Measurements from ENCODE around the gene CLDND2.

Gene CLDND2

GRCh38 chr19:51323481-51324166 lies 45.2 kb downstream of the CLDND2 start:
- Histone ChIP-seq H3K36me3 (ENCODE audit: control insufficient read depth in 5 of 5, insufficient read depth in 5 of 5, low read length in 5 of 5) (no peaks in the 10 kb centered on the region), H3K4me1 (ENCODE audit: control insufficient read depth in 5 of 5, insufficient read depth in 5 of 5, low read length in 5 of 5) (peaks cover 0 to 25% (median 22%) of the 10 kb centered on the region in 5 donors), H3K27ac (ENCODE audit: low read depth, low read length) (no peak overlapping the region), H3K4me3 (ENCODE audit: low read depth in 1 of 5, low read length in 5 of 5) (no peak overlapping the region), H3K27me3 (ENCODE audit: control insufficient read depth in 5 of 5, insufficient read depth in 4 of 5, low read length in 5 of 5) (peaks cover 4 to 21% (median 15%) of the 10 kb centered on the region in 5 donors), H3K9me3 (ENCODE audit: control insufficient read depth in 5 of 5, low read length in 5 of 5) (no peaks in the 10 kb centered on the region), H3K9ac (ENCODE audit: low read length in 5 of 5) (no peak overlapping the region)

- Histone ChIP-seq H3K36me3 (ENCODE audit: control insufficient read depth in 5 of 5, insufficient read depth in 5 of 5, low read length in 5 of 5) (no peaks in the 10 kb centered on the region), H3K27me3 (ENCODE audit: control insufficient read depth in 5 of 5, insufficient read depth in 4 of 5, low read length in 5 of 5) (peaks cover 3 to 19% (median 11%) of the 10 kb centered on the region in 5 donors), H3K9me3 (ENCODE audit: control insufficient read depth in 5 of 5, low read length in 5 of 5) (no peaks in the 10 kb centered on the region), H3K4me3 (ENCODE audit: low read depth in 1 of 5, low read length in 5 of 5) (no peak overlapping the region), H3K4me1 (ENCODE audit: control insufficient read depth in 5 of 5, insufficient read depth in 5 of 5, low read length in 5 of 5) (peaks cover 0 to 13% (median 10%) of the 10 kb centered on the region in 5 donors), H3K27ac (ENCODE audit: low read depth, low read length) (no peak overlapping the region), H3K9ac (ENCODE audit: low read length in 5 of 5) (no peak overlapping the region)
Measured at GRCh38 chr19:51321799-51322198, 47.0 kb downstream of the CLDND2 start.

GRCh38 chr19:51320280-51320657 lies 48.5 kb downstream of the CLDND2 start:
- H3K36me3 ChIP-seq (ENCODE audit: control insufficient read depth in 5 of 5, insufficient read depth in 5 of 5, low read length in 5 of 5): no peaks in the 10 kb centered on the region
- H3K4me3 ChIP-seq (ENCODE audit: low read depth in 1 of 5, low read length in 5 of 5): no peak overlapping the region
- H3K4me1 ChIP-seq (ENCODE audit: control insufficient read depth in 5 of 5, insufficient read depth in 5 of 5, low read length in 5 of 5): peaks cover 0 to 13% (median 10%) of the 10 kb centered on the region in 5 donors
- no peak overlapping the region for H3K27ac ChIP-seq (ENCODE audit: low read depth, low read length)
- H3K27me3 ChIP-seq (ENCODE audit: control insufficient read depth in 5 of 5, insufficient read depth in 4 of 5, low read length in 5 of 5): peaks cover 3 to 19% (median 11%) of the 10 kb centered on the region in 5 donors
- no peak overlapping the region for H3K9ac ChIP-seq (ENCODE audit: low read length in 5 of 5)
- no peaks in the 10 kb centered on the region for H3K9me3 ChIP-seq (ENCODE audit: control insufficient read depth in 5 of 5, low read length in 5 of 5)

- H3K9ac ChIP-seq (ENCODE audit: low read length in 5 of 5): no peak overlapping the region
- H3K9me3 ChIP-seq (ENCODE audit: control insufficient read depth in 5 of 5, low read length in 5 of 5): peaks cover 0 to under 1% (median 0%) of the 10 kb centered on the region in 5 donors
- no peaks in the 10 kb centered on the region for H3K36me3 ChIP-seq (ENCODE audit: control insufficient read depth in 5 of 5, insufficient read depth in 5 of 5, low read length in 5 of 5)
- H3K4me3 ChIP-seq (ENCODE audit: low read depth in 1 of 5, low read length in 5 of 5): no peak overlapping the region
- no peak overlapping the region for H3K27ac ChIP-seq (ENCODE audit: low read depth, low read length)
- H3K4me1 ChIP-seq (ENCODE audit: control insufficient read depth in 5 of 5, insufficient read depth in 5 of 5, low read length in 5 of 5): peaks cover 0 to 13% (median 10%) of the 10 kb centered on the region in 5 donors
- H3K27me3 ChIP-seq (ENCODE audit: control insufficient read depth in 5 of 5, insufficient read depth in 4 of 5, low read length in 5 of 5): peaks cover 3 to 19% (median 11%) of the 10 kb centered on the region in 5 donors
Measured at GRCh38 chr19:51319649-51320279, 49.0 kb downstream of the CLDND2 start.

- peaks cover 3 to 15% (median 11%) of the 10 kb centered on the region in 5 donors for H3K27me3 ChIP-seq (ENCODE audit: control insufficient read depth in 5 of 5, insufficient read depth in 4 of 5, low read length in 5 of 5)
- no peak overlapping the region for H3K27ac ChIP-seq (ENCODE audit: low read depth, low read length)
Measured at GRCh38 chr19:51318687-51319648, 49.8 kb downstream of the CLDND2 start.

GRCh38 chr19:51317968-51318367 lies 50.8 kb downstream of the CLDND2 start:
- peaks cover 0 to 12% (median 6%) of the 10 kb centered on the region in 5 donors for H3K27me3 ChIP-seq (ENCODE audit: control insufficient read depth in 5 of 5, insufficient read depth in 4 of 5, low read length in 5 of 5)
- peaks cover 0 to 4% (median 0%) of the 10 kb centered on the region in 5 donors for H3K9me3 ChIP-seq (ENCODE audit: control insufficient read depth in 5 of 5, low read length in 5 of 5)
- H3K4me1 ChIP-seq (ENCODE audit: control insufficient read depth in 5 of 5, insufficient read depth in 5 of 5, low read length in 5 of 5): peaks cover 0 to 3% (median 0%) of the 10 kb centered on the region in 5 donors
- H3K9ac ChIP-seq (ENCODE audit: low read length in 5 of 5): no peak overlapping the region
- no peak overlapping the region for H3K27ac ChIP-seq (ENCODE audit: low read depth, low read length)
- no peak overlapping the region for H3K4me3 ChIP-seq (ENCODE audit: low read depth in 1 of 5, low read length in 5 of 5)
- no peaks in the 10 kb centered on the region for H3K36me3 ChIP-seq (ENCODE audit: control insufficient read depth in 5 of 5, insufficient read depth in 5 of 5, low read length in 5 of 5)

More at GRCh38 chr19:51318687-51319648, 49.8 kb downstream of the CLDND2 start:
- H3K36me3 ChIP-seq (ENCODE audit: control insufficient read depth in 5 of 5, insufficient read depth in 5 of 5, low read length in 5 of 5): no peaks in the 10 kb centered on the region
- H3K9me3 ChIP-seq (ENCODE audit: control insufficient read depth in 5 of 5, low read length in 5 of 5): peaks cover 0 to 4% (median 0%) of the 10 kb centered on the region in 5 donors
- H3K4me1 ChIP-seq (ENCODE audit: control insufficient read depth in 5 of 5, insufficient read depth in 5 of 5, low read length in 5 of 5): peaks cover 0 to 6% (median 3%) of the 10 kb centered on the region in 5 donors
- H3K4me3 ChIP-seq (ENCODE audit: low read depth in 1 of 5, low read length in 5 of 5): no peak overlapping the region
- H3K9ac ChIP-seq (ENCODE audit: low read length in 5 of 5): no peak overlapping the region

- Histone ChIP-seq H3K27me3 (ENCODE audit: control insufficient read depth in 5 of 5, insufficient read depth in 4 of 5, low read length in 5 of 5) (peaks cover under 1 to 15% (median 9%) of the 10 kb centered on the region in 5 donors), H3K9ac (ENCODE audit: low read length in 5 of 5) (no peak overlapping the region)
Measured at GRCh38 chr19:51317376-51317775, 51.4 kb downstream of the CLDND2 start.

More at GRCh38 chr19:51317376-51317775, 51.4 kb downstream of the CLDND2 start:
- Histone ChIP-seq H3K27ac (ENCODE audit: low read depth, low read length) (no peak overlapping the region), H3K36me3 (ENCODE audit: control insufficient read depth in 5 of 5, insufficient read depth in 5 of 5, low read length in 5 of 5) (no peaks in the 10 kb centered on the region), H3K4me3 (ENCODE audit: low read depth in 1 of 5, low read length in 5 of 5) (no peak overlapping the region), H3K9me3 (ENCODE audit: control insufficient read depth in 5 of 5, low read length in 5 of 5) (peaks cover 0 to 4% (median 0%) of the 10 kb centered on the region in 5 donors), H3K4me1 (ENCODE audit: control insufficient read depth in 5 of 5, insufficient read depth in 5 of 5, low read length in 5 of 5) (peaks cover 0 to 3% (median 0%) of the 10 kb centered on the region in 5 donors)
